Superior temporal gyrus (tissue), 1 donor: Measurements from ENCODE around the gene ZC3H15.
"Not testable (repeated sequence)": the region's sequence is repeated elsewhere in the genome, so short reads cannot be mapped to it uniquely, and the experiment has no call there.

Experiments used
- DNase-seq: peaks from one replicate; pipeline ENCODE4 v3.0.0-alpha.2; 2016; ENCODE audit errors: extremely low spot score

Gene ZC3H15

DNA sequence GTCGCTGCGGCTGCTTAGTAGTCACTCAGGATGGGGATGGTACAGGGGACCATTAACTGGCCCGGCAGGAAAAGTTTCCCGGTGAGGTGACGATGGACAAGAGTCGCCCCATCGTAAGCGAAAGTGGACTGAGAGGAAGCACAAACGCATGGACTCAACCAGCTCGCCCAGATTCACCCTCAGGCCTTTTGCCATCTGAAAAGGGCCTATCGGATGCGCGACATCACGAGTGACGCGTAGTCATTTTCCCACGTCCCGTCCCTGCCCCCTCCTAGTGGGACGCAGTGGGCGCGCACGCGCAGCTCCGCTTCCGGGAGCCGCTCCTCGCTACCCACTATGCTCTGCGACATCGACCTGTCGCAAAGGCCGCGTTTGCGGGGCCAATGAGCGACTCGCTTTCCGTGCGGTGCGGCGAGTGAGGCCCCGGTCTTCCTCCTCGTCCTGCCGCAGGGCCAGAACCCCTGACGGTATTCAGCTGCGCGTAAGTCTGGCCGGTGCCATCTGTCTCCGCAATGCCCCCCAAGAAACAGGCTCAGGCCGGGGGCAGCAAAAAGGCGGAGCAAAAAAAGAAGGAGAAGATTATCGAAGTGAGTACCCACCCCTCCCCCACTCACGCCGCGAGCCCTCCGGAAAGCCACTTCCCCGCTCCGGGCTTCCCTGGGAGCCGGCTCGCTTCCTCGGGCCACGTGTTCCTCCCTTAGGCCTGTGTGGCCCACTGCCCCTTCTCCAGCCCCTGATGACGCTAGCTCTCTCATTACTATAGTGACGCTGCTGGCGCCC lies at the start of gene ZC3H15:
Gene ZC3H15 (plus strand): TSS at position 390 of the 780 bp plus-strand sequence. CDS start 123 bp downstream, at position 513.
- peak; percentile 98 for DNase-seq

DNA sequence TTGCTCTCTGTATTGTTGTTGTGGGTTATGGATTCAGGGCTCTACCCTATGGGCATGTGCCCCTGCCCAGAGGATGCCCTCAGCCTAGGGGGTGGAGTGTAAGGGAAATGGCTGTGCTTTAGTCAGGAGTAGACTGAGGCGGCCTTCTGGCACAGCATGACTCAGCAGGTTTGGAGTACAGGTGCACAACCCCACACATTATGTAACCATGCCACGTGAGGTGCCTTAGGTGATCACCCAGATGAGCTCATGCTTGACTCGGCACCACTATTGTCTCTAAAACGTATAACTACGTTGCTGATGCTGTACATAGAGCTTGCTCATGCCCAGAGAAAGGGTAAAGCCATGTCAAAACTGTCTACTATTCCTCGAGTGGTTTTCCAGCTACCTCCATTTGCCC lies 48.3 kb upstream of the ZC3H15 start:
- DNase-seq = no peak

DNA sequence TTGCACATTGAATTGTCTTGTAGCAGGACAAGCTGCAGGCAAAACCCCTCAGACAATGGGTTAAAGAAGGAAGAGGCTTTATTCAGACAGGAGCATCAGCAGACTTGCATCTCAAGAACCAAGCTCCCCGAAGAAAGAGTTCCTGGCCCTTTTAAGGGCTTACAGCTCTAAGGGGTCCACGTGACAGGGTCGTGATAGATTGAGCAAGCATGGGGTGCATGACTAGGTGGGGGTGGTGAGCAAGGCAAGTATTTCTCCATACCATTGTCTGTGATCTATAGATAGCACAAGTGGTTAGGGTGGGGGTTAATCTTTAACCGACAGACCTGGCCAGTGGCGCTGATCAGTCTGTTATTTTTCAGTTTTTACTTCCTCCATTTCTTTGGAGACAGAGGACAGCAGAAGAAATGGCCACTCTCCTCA lies 46.4 kb upstream of the ZC3H15 start:
- not testable (repeated sequence) for DNase-seq

DNA sequence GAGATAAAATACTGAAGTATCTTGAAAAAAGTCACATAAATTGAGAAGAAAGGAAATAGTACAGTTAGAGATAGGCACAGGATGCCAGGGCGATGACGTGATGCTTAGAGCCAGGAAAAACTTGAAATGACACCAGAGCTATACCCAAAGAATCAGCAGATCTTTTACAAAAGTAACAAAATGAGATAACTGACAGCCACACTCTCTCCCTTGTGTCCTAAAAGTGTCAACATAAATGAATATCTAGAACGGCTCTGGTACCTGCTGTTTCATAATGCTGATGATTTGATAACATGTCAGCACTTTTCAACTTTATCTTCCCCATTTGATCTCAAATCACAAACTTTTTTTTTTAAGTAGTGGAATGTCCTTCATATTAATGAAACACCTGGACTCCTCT lies 45.6 kb upstream of the ZC3H15 start:
- DNase-seq = no peak

DNA sequence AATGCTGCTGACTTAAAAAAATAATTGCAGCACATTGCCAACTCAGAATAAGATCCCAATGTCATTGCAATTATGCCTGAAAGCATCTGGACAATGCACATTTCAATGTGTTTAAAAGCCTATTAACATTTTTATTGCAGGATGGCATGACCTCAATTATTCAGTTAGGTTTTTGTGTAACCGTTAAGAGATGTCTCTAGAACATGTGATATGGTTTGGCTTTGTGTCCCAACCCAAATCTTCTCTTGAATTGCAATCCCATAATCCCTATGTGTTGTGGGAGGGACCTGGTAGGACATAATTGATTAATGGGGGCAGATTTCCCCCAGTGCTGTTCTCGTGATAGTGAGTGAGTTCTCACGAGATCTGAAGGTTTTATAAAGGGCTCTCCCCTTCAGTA lies 43.2 kb upstream of the ZC3H15 start:
- DNase-seq = no peak

DNA sequence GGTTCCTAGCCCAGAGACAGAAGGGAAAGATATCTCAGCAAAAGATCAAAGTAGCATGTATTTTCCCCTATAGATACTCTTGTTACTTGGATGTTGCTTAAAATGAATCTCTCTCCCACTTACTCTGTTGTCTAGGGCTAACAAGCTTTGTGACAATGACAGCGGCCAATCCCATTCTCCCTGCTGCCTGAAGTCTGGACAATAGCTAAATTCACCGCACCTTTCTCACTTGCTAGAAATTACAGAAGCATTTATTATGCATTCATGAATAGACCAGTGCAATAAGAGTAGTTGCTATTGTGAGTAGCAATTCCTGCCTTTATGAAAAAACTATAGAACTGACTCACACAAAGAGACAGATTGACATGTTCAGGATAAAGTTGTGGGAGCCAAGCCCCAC lies 42.2 kb upstream of the ZC3H15 start:
- DNase-seq = no peak

DNA sequence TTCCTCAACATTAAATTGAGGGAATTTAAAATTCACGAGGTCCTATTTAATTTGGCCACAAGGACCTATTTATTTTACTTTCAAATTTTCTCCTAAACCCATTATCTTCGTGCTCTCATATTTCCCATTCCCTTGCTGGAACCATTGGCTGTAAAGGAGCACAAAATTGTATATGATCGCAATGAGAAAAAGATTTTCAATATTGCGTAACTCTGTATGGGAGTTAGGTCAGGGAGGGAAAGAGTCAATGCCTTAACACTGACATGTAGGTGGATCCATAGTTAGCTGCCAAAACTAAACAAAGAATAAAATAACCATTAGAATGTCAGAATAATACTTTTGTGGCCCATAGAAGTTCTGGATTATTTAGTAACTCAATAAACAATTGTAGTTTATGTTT lies 40.6 kb upstream of the ZC3H15 start:
- DNase-seq = no peak

DNA sequence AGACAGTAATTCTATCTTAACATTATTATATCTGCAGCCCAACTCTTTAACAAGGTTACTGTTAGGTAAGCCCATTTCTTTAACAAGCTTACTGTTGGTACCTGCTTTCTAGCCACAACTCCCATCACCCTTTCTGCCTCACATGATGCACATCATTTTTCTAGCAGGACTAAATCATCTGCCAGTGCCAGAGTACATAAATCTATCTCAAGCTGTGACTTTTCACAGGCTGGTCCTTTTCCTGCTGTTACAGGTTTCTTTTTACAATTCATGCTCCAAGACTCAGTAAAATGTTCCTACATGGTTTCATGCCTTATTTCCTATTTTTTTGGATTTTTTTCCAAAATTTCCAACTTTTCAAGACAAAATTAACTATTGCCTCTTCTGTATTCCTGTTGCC lies 30.4 kb upstream of the ZC3H15 start:
- no peak for DNase-seq

DNA sequence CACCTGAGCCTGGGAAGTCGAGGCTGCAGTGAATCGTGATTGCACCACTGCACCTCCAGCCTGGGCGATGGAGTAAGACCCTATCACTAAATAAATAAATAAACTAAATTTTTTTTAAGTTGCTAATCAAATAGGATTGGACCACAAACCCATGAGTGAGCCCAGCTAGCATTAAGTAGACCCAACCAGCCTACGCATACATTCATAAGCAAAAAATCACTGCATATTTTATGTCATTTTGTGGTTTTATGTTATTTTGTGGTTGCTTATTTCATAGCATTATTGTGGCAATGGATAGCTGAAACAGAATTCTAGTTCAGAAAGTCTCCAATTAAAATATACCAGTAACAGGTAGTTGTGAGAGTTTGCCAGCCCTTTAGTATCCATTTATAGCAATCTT lies 29.1 kb upstream of the ZC3H15 start:
- DNase-seq = no peak

DNA sequence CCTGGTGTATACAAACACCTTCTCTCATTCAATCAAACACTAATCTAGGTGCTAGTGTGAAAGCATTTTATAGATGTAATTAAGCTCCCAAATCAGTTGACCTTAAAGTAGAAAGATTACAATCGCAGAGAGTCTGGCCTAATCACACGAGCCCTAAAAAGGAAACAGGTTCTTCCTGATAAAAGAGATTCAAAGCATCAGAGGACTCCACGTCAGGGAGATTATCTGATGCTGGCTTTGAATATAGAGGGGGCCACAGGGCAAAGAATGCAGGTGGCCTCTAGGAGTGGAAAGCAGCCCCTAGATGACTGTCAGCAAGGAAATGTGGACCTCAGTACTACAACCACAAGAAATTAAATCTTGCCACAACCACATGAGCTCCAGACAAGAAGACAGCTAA lies 28.2 kb upstream of the ZC3H15 start:
- DNase-seq = no peak

DNA sequence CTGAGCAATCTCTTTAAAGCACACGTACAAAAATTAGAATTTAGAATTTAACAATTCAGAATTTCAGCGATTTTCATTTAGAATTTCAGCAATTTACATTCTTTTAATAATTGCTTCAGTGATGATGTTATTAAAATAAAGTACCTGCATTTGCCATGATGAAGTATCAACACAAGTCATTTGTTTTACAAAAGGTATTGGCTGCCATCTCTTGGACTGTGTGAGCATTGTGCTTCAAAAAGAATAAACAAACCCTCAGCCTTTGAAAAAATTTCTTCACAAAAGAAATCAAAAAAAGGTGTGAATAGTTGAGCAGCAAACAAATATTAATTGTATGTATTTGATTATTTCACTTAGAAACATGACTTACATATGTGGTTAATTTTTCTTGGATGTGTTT lies 27.1 kb upstream of the ZC3H15 start:
- no peak for DNase-seq

DNA sequence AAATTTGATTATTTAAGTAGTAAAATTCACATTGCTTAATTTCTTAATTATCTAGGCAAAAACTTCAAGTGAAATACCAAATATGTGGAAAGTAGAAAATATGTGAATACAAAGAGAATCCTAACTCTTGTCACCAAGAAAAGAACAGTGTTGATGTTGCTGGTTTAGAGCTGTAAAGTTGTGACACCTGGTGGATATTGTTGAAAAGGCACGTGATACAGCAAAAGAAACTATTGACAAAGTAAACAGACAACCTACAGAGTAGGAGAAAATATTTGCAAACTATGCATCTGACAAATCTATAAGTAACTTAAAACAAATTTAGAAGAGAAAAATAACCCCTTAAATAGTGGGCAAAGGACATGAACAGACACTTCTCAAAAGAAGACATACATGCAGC lies 25.6 kb upstream of the ZC3H15 start:
- no peak for DNase-seq

DNA sequence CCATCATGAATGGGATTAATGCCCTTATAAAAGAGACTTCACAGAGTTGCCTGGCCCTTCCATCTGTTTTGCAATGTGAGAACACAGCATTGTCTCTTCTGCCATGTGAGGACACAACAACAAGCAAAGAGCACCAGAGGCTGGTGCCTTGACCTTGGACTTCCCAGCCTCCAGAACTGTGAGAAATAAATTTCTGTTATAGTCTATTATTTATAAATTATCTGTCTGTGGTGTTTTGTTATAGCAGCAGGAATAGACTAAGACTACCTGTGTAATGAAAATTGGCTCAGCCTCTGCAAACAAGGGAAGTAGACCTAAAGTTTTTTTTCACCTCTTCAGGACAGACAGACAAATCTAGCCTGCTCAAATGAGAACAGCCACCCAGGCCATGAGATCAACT lies 19.3 kb upstream of the ZC3H15 start:
- no peak for DNase-seq

DNA sequence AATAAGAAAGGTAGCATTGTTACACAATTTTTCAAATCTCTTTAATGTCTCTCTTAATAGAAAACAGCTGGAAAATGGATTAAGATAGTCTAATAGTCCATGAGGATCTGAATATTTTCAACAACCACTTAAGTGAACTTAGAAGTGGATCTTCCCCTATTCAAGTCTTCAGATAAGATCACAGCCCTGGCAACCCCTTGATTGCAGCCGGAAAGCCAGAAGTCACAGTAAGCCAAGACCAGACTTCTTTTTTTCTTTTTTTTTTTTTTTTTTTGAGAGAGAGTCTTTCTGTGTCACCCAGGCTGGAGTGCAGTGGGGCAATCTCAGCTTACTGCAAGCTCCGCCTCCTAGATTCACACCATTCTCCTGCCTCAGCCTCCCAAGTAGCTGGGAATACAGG lies 18.6 kb upstream of the ZC3H15 start:
- no peak for DNase-seq

DNA sequence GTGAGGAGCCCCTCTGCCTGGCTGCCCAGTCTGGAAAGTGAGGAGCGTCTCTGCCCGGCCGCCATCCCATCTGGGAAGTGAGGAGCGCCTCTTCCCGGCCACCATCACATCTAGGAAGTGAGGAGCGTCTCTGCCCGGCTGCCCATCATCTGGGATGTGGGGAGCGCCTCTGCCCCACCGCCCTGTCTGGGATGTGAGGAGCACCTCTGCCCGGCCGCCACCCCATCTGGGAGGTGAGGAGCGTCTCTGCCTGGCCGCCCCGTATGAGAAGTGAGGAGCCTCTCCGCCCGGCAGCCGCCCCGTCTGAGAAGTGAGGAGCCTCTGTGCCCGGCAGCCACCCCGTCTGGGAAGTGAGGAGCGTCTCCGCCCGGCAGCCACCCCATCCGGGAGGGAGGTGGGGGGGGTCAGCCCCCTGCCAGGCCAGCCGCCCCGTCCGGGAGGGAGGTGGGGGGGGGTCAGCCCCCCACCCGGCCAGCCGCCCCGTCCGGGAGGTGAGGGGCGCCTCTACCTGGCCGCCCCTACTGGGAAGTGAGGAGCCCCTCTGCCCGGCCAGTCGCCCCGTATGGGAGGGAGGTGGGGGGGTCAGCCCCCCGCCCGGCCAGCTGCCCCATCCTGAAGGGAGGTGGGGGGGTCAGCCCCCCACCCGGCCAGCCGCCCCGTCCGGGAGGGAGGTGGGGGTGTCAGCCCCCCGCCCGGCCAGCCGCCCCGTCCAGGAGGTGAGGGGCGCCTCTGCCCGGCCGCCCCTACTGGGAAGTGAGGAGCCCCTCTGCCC lies 13.2 kb upstream of the ZC3H15 start:
- not testable (repeated sequence) for DNase-seq

DNA sequence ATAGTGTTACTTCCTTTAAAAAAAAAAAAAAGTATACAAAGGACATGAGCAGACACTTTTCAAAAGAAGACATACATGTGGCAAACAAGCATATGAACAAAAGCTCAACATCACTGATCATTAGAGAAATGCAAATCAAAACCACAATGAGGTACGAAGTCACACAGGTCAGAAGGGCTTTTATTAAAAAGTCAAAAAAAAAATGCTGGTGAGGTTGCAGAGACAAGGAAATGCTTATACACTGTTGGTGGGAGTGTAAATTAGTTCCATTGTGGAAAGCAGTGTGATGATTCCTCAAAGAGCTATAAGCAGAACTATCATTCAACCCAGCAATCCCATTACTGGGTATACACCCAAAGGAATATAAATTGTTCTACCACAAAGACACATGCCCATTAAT lies 11.8 kb upstream of the ZC3H15 start:
- not testable (repeated sequence) for DNase-seq

DNA sequence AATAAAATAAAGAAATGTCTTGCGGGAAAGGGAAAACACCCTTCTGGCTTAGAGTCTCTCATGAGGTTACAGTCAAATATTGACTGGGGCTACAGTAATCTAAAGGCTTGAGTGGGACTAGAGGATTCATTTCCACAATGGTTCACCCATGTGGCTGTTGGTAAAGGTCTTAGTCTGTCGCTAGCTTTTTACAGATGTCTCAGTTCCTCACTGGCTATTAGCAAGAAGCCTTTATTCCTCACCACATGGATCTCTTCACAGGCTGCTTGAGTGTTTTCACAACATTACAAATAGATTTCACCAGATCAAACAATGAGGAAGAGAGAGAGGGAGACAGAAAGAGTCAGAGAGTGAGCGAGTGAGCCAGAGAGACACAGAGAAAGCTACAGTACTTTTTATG lies 8.3 kb upstream of the ZC3H15 start:
- DNase-seq = no peak

DNA sequence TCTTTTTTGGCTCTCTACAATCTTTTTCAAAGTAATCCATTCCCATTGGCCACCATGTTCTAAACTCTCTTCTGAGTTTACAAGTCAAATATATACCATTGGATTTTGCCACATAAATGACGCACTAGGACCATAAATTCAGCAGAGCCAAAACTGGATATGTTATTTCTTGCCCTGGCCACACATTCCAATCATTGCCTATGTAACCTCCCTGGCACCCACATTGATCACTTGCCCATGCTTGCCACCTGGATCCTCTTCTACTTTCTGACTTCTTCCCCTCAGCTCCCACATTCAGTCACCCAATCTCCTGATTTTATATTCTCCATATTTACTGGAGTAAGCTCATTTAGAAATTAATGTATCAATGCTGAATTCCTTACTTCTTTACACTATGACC lies 5.1 kb upstream of the ZC3H15 start:
- no peak for DNase-seq

DNA sequence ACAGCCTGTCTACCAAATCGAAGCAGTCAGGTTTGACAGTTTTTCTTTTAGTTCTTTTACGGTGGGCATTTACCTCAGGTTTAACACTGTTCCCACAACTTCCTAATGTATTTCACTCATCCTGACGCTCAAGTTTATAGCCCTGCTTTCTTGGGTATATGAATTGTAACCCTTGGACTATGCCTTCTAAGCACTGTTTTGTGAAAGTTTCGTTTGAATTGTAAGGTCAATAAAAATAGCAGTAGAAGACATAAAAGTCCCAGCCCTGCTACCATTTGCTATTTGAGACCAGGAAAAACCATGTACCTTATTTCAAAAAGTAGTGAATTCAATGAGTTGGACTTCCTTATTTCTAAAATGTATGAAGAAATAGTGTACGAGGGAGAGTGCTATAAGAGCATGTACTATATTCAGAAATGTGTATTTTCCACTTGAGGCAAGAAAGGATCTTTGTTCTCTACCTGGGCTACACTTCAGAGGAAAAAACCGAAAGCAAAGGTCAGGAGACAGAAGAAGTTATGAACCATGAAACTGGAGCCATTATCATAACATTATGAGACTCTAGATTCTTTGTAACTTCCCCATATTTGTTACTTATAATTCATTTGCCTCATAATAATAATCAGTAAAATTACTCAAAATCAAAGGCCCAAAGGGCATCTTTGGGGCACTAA lies 1.9 kb upstream of the ZC3H15 start:
- no peak for DNase-seq

DNA sequence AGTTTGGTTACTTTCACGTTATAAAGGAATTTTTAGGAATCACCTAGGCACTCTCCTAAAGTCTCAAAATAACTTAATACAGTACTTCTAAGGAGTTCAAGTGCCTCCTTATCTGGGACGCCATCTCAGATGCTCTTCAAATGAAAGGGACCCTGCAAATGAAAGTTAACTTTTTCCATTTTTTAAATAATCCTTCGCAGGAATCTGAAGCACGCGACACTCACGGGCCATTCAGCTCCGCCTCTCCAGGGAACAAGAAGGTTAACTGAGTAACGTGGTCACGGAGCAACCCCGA lies 537 bp upstream of the ZC3H15 start:
- DNase-seq = no peak

DNA sequence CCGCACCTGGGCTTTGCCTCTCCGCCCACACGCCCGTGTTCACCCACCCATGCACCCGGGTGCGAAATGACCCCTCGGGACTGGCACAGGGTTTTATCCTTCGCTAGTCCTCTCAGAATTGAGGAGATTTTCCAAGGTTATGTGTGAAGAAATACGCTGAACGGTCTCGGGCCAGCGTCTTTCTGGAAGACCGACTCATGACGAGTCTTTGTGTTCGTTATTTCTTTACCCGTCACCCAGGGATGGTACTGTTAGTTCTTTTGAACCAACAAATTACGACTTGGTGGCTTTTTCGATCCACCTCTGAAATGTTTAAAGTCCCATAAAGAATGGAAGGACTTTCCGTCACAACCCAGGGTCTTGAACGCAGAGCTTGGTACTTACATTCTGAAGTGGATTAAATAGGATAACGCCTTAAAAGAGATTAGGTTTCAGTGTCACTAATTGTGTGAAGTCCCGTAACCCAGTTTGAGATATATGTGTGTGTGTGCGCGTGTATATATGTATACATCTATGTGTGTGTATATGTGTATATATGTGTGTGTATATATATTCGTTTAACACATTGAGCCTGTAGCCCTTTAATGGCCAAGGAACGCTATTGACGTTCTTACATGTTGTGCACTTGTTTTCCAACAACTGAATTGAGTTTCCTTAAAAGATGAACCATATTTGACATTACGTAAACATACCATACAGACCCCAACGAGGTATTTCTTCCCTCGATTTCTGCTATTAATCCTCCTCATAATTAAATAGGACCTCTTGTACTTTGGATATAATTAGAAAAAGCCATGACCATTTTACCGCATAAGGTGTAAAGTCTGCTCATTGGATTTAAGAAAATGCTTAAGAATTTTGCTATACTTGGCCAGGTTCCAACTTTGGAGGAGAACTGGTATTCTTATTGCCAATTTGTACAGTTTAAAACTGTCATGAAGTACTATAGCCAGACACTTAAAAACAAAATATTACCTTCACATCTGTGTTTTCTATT lies 889 bp downstream of the ZC3H15 start:
- peak; percentile 52 for DNase-seq
